BE2C (cell line): ENCODE results near the gene RANBP17.
"Not testable (repeated sequence)": the region's sequence is repeated elsewhere in the genome, so short reads cannot be mapped to it uniquely, and the experiment has no call there.

Experiments
- DNase-seq: peaks from one replicate; pipeline ENCODE4 v3.0.0-alpha.2; 2020
- H3K27me3 ChIP-seq: fragments of 250-450 bp; sonication (Bioruptor Pico); 2 replicates; pipeline ENCODE4 v1.5.1; 2020; ENCODE audit warnings: mild to moderate bottlenecking
- H3K36me3 ChIP-seq: fragments of 250-450 bp; sonication (Bioruptor Pico); 2 replicates; pipeline ENCODE4 v1.5.1; 2020; ENCODE audit warnings: mild to moderate bottlenecking
- H3K4me1 ChIP-seq: fragments of 250-450 bp; sonication (Bioruptor Pico); 2 replicates; pipeline ENCODE4 v1.5.1; 2020
- H3K4me3 ChIP-seq: 2 replicates; pipeline ENCODE4 v1.5.1; 2011; ENCODE audit warnings: low read depth, low read length
- H3K9me3 ChIP-seq: fragments of 250-450 bp; sonication (Bioruptor Pico); 2 replicates; pipeline ENCODE4 v1.5.1; 2020
- TF ChIP-seq, protein P1 (sequence below): IDR thresholded peaks from 2 replicates; pipeline ENCODE4 v1.5.1; 2012; ENCODE audit warnings: mild to moderate bottlenecking, low read depth, low read length

RANBP17 gene

GRCh38 chr5:170974461-170974860 is 112.6 kb downstream of the RANBP17 start:
- no peak overlapping the region for H3K4me3 ChIP-seq
- TF ChIP-seq, protein P1, sequence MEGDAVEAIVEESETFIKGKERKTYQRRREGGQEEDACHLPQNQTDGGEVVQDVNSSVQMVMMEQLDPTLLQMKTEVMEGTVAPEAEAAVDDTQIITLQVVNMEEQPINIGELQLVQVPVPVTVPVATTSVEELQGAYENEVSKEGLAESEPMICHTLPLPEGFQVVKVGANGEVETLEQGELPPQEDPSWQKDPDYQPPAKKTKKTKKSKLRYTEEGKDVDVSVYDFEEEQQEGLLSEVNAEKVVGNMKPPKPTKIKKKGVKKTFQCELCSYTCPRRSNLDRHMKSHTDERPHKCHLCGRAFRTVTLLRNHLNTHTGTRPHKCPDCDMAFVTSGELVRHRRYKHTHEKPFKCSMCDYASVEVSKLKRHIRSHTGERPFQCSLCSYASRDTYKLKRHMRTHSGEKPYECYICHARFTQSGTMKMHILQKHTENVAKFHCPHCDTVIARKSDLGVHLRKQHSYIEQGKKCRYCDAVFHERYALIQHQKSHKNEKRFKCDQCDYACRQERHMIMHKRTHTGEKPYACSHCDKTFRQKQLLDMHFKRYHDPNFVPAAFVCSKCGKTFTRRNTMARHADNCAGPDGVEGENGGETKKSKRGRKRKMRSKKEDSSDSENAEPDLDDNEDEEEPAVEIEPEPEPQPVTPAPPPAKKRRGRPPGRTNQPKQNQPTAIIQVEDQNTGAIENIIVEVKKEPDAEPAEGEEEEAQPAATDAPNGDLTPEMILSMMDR: no peak
- H3K27me3 ChIP-seq: no peaks in the 10 kb centered on the region
- no peaks in the 10 kb centered on the region; the same call in 1 of the 2 replicates for H3K4me1 ChIP-seq
- no peaks in the 10 kb centered on the region; the same call in 1 of the 2 replicates for H3K36me3 ChIP-seq
- no peak for DNase-seq
- no peaks in the 10 kb centered on the region; the same call in none of the 2 replicates for H3K9me3 ChIP-seq

GRCh38 chr5:170980261-170980660 is 118.4 kb downstream of the RANBP17 start:
- H3K9me3 ChIP-seq, DNase-seq: not testable (repeated sequence)

DNA sequence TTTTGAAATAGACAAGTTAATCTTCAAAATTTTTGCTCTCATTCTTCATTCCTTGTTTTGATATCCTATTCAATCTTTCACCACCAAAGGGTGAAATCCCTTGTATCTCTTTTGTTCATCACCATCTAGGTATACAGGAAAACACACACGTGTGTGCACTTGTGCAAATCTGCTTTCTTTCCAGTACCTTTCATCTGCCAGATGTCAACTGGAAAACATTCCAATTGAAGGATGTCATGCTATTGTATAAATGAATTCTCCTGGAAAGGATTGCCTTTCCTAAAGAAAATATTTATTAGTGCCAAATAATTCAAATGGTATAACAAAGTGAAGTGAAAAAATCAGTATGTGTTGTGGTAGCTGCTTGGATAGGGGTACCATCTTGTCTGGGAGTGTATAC is 123.7 kb downstream of the RANBP17 start:
- H3K27me3 ChIP-seq: no peaks in the 10 kb centered on the region
- TF ChIP-seq, protein P1: no peak
- DNase-seq: no peak
- H3K9me3 ChIP-seq: no peaks in the 10 kb centered on the region; the same call in 1 of the 2 replicates
- no peaks in the 10 kb centered on the region for H3K36me3 ChIP-seq
- no peak overlapping the region for H3K4me3 ChIP-seq
- H3K4me1 ChIP-seq: peaks cover 33% of the 10 kb centered on the region

More at GRCh38 chr5:170980261-170980660, 118.4 kb downstream of the RANBP17 start:
- H3K36me3 ChIP-seq, H3K4me3 ChIP-seq, H3K4me1 ChIP-seq, H3K27me3 ChIP-seq: not testable (repeated sequence)

GRCh38 chr5:170986598-170986997 is 124.8 kb downstream of the RANBP17 start:
- TF ChIP-seq, protein P1: peak; percentile 55
- peak; percentile 18 for DNase-seq
- H3K9me3 ChIP-seq: no peaks in the 10 kb centered on the region
- H3K27me3 ChIP-seq: no peaks in the 10 kb centered on the region
- peaks cover 44% of the 10 kb centered on the region for H3K4me1 ChIP-seq
- H3K36me3 ChIP-seq: no peaks in the 10 kb centered on the region
- H3K4me3 ChIP-seq: no peak overlapping the region

DNA sequence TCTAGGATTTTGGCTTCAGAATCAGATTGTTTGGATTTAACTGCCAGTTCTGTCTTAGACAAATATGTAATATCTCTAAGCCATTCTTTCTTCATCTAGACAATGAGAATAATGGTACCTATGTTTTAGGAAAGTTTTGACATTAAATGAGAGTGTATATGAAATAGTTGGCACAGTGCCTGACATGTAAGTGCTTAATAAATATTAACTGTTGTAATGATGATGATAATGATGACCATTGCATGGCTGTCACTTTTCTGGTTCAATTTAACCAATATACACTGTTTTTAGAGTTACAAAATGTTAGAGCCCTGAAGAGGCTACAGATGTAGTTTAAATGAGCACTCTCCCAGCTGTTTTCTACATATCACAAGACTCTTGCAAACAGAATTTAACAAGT is 131.7 kb downstream of the RANBP17 start:
- Histone ChIP-seq H3K4me1 (peaks cover 38% of the 10 kb centered on the region), H3K36me3 (no peaks in the 10 kb centered on the region), H3K27me3 (no peaks in the 10 kb centered on the region), H3K4me3 (no peak overlapping the region), H3K9me3 (no peaks in the 10 kb centered on the region)
- no peak for DNase-seq
- TF ChIP-seq, protein P1: no peak

- DNase-seq: no peak
- H3K9me3 ChIP-seq: no peaks in the 10 kb centered on the region; the same call in 1 of the 2 replicates
- peaks cover 12% of the 10 kb centered on the region; the same call in 1 of the 2 replicates for H3K4me1 ChIP-seq
- TF ChIP-seq, protein P1: no peak
- H3K27me3 ChIP-seq: no peaks in the 10 kb centered on the region
- no peaks in the 10 kb centered on the region for H3K36me3 ChIP-seq
- no peak overlapping the region for H3K4me3 ChIP-seq
Measured at GRCh38 chr5:171010086-171010485, 148.3 kb downstream of the RANBP17 start.
